H7 (cell line): ENCODE measurements around the gene PHACTR1. TPM values are rescaled to one million over a fixed set of nuclear protein-coding genes. Genes with fewer than 3 reads are reported as not detected.
A peak's percentile ranks its signal among the peaks of the same experiment; 100 is the strongest.
"Not testable (repeated sequence)": the region's sequence is repeated elsewhere in the genome, so short reads cannot be mapped to it uniquely, and the experiment has no call there.

ENCODE experiments used
- DNase-seq: peaks from one replicate; pipeline ENCODE4 v3.0.0; 2012
- H3K27me3 ChIP-seq: 2 replicates; pipeline ENCODE4 v1.6.0; 2011; ENCODE audit warnings: mild to moderate bottlenecking, low read length; ENCODE audit not compliant: control insufficient read depth, insufficient read depth
- H3K36me3 ChIP-seq: replicated peaks from 2 replicates; pipeline ENCODE4 v1.5.1; 2011; ENCODE audit warnings: low read length; ENCODE audit not compliant: control insufficient read depth, insufficient read depth
- H3K4me3 ChIP-seq: 2 replicates; pipeline ENCODE4 v1.5.1; 2011; ENCODE audit warnings: low read depth, mild to moderate bottlenecking, control low read depth, low read length, moderate library complexity; ENCODE audit not compliant: insufficient read depth
- total RNA-seq: library from RNA; depleted of rRNA; stranded (reverse); fragments of >200 nt; shearing (Covaris generic); gene quantifications from 2 replicates; pipeline ENCODE4 v1.2.3, GENCODE V29; 2014

The PHACTR1 gene
- total RNA-seq, 1 experiment from 2014 or later: 3.3 TPM

DNA sequence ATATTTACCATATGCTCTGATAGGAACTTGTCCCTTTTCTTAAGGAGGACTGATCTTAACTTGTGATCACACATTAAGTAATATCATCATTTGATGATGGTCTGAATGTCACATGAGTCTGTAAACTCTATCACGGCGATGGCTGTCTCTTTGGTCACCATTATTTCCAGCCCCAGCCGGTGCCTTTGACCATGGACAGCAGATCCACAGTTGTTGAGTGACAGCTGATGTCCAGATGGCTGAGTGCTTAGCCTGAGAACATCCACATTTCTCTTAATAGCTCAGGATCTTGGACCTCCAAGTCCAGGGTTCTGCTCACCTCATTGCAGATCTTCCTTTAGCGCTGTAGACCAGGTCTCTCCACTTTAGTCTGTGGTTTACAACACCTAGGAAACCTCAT, 440.7 kb downstream of the PHACTR1 start:
- H3K27me3 ChIP-seq: no peaks in the 10 kb centered on the region
- H3K36me3 ChIP-seq: no peaks in the 10 kb centered on the region
- H3K4me3 ChIP-seq: no peak overlapping the region
- no peak for DNase-seq

DNA sequence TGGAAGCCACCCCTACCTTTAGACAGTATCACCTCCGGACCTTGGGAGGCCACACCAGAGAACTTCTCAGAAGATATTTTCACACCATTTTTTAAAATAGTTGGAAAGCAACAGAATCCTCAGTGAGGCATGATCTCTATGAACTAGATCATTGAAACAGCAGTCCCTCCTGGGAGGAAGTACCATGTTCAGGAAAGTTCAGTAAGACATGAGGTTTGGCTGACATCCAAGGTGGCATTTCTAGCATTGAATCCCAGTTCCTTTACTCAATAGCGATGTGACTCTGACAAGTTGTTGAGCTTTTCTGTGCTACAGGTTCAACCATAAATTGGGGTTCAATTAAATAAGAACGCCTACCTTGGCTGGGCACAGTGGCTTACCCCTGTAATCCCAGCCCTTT, 442.7 kb downstream of the PHACTR1 start:
- no peak for DNase-seq
- H3K27me3 ChIP-seq: no peaks in the 10 kb centered on the region
- no peak overlapping the region for H3K4me3 ChIP-seq

DNA sequence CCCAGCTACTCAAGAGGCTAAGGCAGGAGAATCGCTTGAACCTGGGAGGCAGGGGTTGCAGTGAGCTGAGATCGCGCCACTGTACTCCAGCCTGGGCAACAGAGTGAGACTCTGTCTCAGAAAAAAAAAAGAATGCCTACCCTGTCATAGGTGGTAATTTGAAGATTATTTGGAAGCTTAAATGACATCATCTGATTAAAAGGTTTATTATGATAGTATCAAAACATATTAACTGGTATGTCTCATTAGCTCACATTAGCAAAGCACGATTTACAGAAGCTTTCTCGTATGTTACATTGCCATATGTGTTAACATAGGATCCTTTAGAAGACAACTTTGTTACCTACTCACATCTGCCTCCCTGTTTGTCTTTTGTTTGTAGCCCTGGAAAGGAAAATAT, 443.3 kb downstream of the PHACTR1 start:
- DNase-seq, H3K4me3 ChIP-seq, H3K36me3 ChIP-seq, H3K27me3 ChIP-seq: not testable (repeated sequence)

More for the DNA sequence above, 442.7 kb downstream of the PHACTR1 start:
- H3K36me3 ChIP-seq: no peaks in the 10 kb centered on the region

DNA sequence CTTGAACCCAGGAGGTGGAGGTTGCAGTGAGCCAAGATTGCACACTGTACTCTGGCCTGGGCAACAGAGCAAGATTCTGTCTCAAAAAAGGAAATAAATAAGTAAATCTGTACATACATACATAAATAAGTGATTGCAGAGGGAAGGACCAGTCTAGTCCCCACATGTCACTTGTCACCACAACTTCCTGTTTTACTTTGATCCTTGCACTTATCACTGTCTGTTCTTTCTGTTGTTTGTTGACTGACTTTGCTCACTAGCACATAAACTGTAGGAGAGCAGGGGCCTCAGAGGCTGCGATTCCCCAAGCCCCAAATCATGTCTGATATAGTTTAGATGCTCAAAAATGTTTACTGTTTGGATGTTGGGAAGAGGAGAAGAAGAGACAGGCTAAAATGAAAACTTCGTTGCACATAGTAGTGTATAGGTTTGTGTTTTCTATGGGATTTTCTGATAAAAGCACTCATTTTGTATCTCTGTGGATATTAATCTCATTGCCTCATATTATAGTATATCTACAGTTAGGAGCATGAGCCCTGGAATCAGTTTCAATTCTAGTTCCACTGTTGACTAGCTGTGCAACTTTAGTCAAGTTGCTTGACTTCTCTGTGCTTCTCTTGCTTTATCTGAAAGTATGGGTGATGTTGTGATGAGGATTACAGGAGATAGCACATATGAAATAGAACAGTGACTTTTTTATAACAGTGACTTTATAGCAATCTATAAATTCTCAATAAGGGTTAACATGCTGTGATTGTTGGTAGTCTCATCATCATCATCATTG, 446.8 kb downstream of the PHACTR1 start:
- Histone ChIP-seq H3K4me3 (no peak overlapping the region), H3K27me3 (no peaks in the 10 kb centered on the region), H3K36me3 (no peaks in the 10 kb centered on the region)
- DNase-seq: no peak

DNA sequence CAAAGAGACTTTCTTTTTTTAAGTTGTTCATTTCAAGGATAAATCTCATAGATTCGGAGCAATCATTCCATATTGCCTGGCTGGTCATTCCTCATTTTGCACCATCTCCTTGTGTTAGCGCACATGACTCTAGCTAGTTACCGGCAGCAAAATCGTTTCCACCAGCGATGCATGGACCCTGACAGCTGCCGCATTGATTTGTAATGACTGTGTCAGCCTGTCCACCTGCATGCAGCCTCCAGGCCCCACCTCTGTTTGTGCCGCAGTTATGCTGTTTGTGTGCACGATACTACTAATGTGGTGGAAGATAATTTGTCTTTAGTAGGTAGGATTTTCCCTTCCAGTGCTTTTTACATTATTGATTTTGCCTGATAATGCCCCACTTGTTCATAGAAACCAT, 447.7 kb downstream of the PHACTR1 start:
- H3K36me3 ChIP-seq: no peaks in the 10 kb centered on the region
- DNase-seq: no peak

DNA sequence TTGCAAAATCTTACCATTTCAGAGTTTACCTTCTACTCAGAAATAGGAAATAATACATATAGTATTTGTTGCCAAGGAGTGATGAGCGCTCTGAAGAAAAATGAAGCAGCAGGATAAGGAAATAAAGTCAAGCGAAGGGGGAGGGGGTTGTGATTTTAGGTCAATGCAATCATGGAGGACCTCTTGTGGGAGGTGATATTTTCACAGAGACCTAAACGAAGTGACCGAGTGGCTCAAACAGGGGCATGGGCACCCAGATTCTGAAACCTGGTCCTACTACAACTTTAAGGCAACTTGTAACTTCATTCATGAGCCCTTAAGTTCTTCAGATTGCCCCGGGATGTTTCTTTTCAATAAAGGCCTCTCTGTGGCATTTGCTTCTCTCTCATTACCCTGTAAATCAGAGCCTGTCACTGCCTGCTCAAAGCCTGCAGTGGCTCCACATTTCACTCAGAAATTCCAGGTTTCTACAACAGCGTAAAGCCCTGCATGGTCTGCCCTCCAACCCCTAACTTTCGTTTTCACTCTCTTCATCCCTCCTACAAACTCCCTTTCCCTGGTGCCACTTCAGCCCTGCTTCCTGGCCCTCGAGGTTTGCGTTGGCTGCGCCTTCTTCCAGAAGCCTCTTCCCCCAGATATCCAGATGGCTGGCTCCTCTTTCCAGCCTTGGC, 449.1 kb downstream of the PHACTR1 start:
- Histone ChIP-seq H3K27me3 (no peaks in the 10 kb centered on the region), H3K36me3 (no peaks in the 10 kb centered on the region), H3K4me3 (no peak overlapping the region)
- no peak for DNase-seq

More for the DNA sequence above, 447.7 kb downstream of the PHACTR1 start:
- Histone ChIP-seq H3K4me3 (no peak overlapping the region), H3K27me3 (no peaks in the 10 kb centered on the region)

DNA sequence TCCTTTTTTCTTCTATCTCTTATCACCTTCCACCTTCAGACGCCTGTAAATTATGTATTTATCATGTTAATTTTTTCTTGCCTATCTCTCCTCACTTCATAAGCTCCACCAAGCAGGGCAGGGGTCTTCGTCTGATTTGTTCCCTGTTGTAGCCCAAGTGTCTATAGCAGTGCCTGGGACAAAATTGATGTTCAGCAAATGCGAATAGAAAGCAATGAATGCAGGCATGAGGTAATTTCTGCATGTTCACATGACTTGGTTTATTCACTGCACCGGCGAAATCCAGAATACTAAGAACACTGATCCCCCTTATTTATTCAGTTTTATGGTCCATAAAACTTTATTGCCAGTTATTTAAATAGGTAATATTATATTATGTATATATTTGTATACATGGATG, 449.7 kb downstream of the PHACTR1 start:
- H3K4me3 ChIP-seq: no peak overlapping the region
- H3K36me3 ChIP-seq: no peaks in the 10 kb centered on the region
- H3K27me3 ChIP-seq: no peaks in the 10 kb centered on the region
- no peak for DNase-seq

DNA sequence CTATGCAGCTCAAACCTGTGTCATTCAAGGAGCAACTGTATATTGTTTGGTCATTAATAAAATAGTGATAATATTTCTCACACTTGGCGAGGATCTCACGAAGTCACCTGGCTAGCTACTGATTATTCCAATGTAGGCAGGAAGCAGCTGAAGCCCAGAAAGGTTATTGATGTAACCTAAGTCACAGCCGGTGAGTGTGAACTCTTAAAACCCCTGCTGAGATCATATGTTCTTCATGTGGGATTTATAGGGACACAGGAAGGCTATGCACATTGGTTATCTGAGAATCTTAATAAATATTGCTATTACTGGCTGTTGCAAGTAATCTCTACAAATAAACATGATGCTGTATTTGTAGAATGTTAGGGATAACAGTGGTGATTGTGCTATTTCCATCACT, 450.3 kb downstream of the PHACTR1 start:
- H3K36me3 ChIP-seq: no peaks in the 10 kb centered on the region
- H3K4me3 ChIP-seq: no peak overlapping the region
- DNase-seq: no peak

DNA sequence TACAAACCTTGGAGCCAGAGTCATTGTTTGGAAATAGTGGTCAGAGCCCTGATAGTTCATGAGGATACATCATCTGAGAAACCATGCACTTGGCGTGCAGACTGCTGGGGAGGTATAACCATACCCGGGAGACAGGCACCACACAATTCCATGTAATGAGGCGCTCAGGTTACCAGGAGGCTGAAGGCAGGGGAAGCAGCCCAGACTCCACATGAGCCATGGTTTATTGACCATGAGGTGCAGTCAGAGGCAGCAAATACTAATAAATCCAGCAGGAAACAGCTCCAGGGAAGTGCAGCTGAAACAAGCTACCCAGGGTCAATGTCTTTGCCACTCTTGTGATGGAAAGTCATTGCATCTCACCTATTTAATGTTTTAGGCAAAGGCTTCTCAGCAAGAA, 455.7 kb downstream of the PHACTR1 start:
- Histone ChIP-seq H3K36me3 (no peaks in the 10 kb centered on the region), H3K4me3 (no peak overlapping the region), H3K27me3 (no peaks in the 10 kb centered on the region)
- no peak for DNase-seq

More for the DNA sequence above, 450.3 kb downstream of the PHACTR1 start:
- no peaks in the 10 kb centered on the region for H3K27me3 ChIP-seq

DNA sequence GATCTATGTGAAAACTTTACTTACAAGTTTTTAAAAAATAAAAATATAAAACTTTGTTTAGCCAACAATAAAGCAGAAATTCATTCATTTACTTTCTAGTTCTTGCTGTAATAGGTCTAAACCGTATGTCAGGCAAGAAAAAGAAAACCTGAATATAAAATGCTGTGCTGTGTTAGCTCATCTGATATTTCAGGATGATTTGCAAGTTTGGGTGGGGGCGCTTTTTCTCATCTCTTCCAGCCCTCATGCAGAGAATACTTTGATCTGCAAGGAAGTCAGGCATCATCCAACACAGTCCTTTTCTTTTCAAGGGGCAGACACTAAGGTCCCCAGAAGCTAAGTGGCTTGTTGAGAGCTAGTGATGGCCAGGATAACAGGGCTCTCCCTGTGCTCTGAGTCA, 458.5 kb downstream of the PHACTR1 start:
- Histone ChIP-seq H3K36me3 (no peaks in the 10 kb centered on the region), H3K4me3 (no peak overlapping the region), H3K27me3 (no peaks in the 10 kb centered on the region)
- no peak for DNase-seq

DNA sequence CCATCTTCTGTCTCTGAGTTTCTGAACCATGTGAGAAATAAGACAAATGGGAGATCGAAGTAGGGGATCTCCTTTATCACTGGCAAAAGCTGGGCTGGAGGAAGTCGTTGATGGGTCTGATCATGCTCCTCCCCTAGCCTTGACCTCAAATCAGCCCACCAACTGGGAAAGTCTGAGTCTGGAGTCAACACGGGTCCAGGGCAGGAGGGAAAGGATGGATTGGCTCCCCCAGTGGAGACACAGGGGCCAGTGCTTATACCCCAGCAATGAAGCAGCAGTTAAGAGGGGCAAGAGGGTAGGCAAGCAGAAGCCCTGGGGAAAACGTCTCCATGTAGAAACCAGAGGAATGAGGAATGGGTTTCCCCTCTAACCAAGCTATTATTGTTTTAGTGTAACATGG, 459.2 kb downstream of the PHACTR1 start:
- H3K4me3 ChIP-seq: no peak overlapping the region
- peak; percentile 64 for DNase-seq
- H3K27me3 ChIP-seq: no peaks in the 10 kb centered on the region
- no peaks in the 10 kb centered on the region for H3K36me3 ChIP-seq

DNA sequence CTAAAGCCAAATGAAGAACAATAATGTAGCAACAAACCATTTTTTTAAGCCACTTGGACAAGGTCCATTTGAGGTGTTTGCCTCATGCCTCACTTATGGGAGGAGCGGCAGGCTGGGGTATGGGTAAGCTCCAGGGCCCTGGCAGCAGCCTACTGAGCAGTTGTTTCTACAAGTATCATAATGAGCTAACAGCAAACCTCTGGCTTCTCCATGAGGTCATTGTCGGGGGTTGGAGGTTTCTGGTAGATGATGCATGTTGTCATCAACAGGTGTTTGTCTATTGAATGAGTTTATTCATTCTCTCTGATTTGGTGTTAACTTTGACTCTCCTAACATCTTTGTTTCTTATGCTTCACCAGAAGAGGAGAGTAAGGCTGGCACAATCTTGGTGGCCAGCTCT, 461.1 kb downstream of the PHACTR1 start:
- H3K27me3 ChIP-seq: no peaks in the 10 kb centered on the region
- no peak for DNase-seq
- no peak overlapping the region for H3K4me3 ChIP-seq
- no peaks in the 10 kb centered on the region for H3K36me3 ChIP-seq

DNA sequence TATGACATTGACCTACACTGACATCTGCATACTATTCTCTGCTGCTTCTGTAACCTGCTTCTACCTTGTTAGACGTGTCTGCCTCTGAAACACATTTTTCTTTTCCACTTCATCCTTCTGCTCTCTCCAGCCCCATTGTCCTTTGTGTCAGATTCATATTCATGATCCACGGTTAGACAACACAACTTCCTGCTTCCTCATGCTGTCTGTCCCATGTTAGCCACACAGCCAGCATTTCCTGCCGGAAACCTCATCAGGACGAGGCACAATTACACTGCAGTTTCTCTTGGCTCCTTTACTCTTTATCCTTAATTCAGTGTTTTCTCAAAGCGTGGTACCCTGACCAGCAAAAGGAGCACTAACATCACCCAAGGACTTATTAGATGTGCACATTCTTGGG, 461.5 kb downstream of the PHACTR1 start:
- H3K27me3 ChIP-seq: no peaks in the 10 kb centered on the region
- no peak overlapping the region for H3K4me3 ChIP-seq
- no peak for DNase-seq
- H3K36me3 ChIP-seq: no peaks in the 10 kb centered on the region

DNA sequence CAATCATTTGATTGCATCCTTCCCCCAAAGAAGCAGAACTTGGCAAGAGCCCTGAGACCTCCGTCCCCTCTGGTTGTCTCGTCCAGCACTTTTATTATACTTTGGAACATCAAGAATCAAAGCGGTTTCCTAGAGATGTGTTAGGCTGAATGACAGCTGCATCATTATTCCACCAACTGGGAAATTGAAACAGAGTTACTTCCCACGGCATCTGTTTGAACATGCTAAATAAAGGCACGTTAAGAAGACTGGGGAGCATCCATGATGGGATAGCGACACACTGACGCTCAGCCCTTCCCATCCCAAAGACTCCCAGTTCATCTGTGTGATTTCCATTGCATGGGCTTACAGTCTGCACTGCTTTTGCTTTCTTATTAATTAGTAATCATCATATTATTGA, 464.0 kb downstream of the PHACTR1 start:
- no peaks in the 10 kb centered on the region for H3K27me3 ChIP-seq
- H3K4me3 ChIP-seq: no peak overlapping the region
- H3K36me3 ChIP-seq: no peaks in the 10 kb centered on the region
- DNase-seq: no peak

DNA sequence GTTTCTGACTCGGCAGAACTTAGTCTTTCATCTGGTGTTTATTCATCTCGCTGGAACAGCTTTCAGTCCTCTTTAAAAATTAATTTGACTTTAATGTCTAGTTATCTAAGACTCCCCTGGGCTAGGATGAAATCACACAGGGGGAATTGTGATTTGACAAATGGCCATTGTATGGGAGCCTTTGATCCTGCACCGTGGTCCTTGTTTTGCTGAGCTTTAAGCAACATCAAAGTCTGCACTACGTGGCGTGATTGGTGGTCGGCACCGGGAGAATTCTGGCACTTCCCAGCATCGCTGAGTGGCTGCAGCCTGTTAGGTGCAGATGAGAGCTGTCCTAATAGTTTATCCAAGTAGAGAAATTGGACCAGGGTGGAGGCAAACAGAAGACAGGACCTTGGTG, 464.8 kb downstream of the PHACTR1 start:
- no peak for DNase-seq
- H3K36me3 ChIP-seq: no peaks in the 10 kb centered on the region
- H3K4me3 ChIP-seq: no peak overlapping the region
- H3K27me3 ChIP-seq: no peaks in the 10 kb centered on the region
